Endometrial microvascular endothelial cells (primary cell): ENCODE results near the gene FARS2. TPM values are rescaled to one million over a fixed set of nuclear protein-coding genes. Genes with fewer than 3 reads are reported as not detected.

Experiments used
- in situ Hi-C: cut with HindIII; loops from 2 replicates; pipeline ENCODE4 v1.10.0; 2017; ENCODE audit warnings: low sequenced_read_pairs, low pct_unique_long_range_greater_than_20kb; ENCODE audit errors: inconsistent ontology term
- total RNA-seq: library from RNA; depleted of rRNA; stranded (reverse); fragments of >200 nt; gene quantifications from one replicate; pipeline ENCODE4 v1.2.3, GENCODE V29; 2015; ENCODE audit errors: inconsistent ontology term

FARS2 gene
- total RNA-seq, 1 donor from 2014 or later: 18.2 TPM

DNA sequence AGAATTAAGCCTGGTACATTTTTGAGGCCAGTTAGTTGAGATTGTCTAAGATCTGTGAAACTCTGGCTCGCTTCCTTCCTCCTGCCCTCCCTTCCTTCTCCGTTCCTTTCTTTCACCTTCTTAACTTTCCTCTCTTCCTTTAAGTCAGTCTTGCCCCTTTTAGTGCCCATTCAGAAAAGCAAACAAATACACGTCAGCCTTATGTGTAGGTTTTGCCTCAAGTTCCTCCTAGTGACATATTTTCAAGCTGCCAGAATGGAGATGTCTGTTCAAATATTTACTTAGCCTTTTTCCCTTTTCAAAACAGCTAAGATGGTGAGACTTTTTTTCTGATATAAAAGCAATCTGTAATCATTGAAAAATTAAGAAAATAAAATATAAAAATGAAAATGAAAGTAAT lies 178.4 kb downstream of the FARS2 start:
- in situ Hi-C loops: no loop called here

DNA sequence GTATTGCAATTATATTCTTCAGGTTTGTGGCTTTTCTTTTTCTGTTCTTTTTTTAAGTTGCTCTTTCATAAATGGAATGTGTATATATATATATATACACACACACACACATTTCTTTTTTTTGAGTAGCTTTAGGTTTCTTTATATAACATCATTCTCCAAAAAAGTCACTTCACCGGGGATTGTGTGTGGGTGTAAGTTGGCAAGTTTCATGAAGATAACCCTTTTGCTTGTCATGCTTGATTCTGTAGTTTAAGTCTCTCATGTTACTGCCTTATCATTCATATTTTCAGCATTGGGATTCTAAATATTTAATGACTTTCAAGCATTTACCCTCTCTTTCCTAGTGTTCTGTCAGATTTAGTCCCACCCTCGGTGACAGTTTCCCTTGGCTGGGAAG lies 181.0 kb downstream of the FARS2 start:
- in situ Hi-C loops: no loop called here

DNA sequence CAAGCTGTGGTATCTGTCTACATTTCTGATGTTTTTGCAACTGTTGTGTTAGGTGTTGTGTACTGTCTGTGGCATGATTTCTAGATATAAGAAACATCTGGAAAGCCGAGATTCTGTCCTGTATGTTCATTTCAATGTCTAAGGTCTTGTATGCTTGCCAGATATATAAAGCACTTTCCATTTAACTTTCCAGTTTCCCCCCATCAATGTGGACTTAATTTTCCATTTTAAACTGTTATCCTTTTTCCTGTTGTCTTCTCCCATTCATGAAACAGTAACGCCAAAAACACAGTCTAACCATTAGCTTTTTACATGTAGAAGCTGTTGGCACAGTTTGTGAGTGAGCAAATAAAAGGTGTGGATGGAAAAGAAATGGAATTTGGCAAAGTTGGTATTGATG lies 181.6 kb downstream of the FARS2 start:
- in situ Hi-C loops: no loop called here

DNA sequence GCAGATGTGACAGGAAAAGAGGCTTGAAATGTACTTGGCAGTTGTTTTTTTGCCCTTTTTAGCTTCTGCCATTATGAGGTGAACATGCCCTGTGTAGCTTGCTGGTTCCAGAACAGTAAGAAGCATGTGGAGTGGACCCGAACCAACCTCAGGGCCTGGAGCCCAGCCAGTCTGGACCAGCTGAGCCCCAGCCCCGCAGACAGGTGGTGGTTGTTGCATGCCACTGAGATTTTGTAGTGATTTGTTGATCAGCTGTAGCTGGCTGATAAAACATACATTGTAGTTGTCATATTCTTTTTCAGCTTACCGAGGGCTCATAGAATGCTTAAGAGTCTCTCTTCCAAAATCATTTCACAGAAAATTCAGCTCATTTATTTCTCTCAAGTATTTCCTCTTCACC lies 182.2 kb downstream of the FARS2 start:
- in situ Hi-C loops: no loop called here

DNA sequence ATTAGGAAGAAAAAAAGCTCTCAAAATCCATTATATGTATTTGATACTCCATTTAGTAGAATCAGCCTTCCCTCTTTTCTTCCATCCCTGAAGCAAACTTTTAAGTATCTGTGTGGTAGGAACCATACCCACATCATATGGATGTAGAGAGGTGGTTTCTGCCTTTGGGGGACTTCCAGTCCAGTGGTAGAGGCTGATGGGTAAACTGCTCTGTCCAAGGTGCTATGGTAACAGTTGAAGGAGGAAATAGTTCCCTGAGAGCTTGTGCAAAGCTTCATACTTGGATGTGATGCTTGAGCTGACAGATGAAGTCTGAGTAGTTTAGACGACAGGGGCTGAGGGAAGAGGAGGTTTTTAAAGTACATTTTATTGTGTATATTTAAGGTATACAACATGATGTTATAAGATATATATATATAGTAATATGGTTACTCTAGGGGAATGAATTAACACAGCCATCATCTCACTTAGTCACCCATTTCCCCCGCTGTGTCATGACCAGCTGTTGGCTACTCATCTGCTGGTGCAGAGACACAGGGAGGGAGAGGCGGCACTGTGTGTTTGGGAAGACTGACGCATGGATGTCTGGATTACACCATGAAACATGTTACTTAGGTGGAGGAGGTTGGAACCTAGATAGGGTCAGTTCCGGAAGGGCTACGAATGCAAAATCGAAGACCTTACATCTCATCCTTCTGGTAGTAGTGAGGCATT lies 185.2 kb downstream of the FARS2 start:
- in situ Hi-C loops: no loop called here

DNA sequence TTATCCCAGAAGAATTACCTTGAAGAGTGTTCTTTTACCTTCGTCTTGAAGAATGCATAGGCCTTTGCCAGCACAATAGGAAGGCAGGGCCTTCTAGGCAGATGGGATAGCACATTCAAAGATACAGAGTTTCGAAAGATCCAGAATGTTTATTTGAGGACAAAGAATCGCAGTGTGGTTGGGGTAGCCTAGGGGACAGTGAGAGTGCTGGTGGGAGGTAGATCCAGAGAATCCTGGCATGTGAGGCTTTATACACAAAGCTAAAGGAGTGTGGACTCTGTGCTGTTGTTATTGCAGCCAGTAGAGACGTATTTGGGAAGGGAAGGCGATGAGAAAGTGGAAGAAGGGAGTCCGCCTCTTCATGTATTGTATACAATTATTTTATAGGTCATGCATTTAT lies 186.6 kb downstream of the FARS2 start:
- in situ Hi-C loops: no loop called here

DNA sequence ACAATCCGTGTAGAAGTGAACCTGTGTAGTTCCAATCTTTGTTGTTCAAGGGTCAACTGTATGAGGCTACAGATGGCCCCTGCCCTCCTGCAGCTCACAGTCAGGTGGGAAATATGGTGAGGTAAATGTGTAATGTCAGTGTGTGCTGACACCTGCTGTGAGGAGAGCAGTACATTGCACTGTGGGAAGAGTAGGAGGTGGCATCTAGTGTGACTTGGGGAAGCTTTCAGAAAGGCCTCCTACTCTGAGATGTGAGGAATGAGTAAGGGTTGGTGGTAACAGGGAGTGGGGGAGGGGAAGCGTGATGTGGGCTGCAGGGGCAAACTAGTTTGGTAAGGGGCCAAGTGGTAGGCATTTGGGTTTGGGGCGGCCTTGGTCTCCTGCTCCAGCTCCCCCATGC lies 188.8 kb downstream of the FARS2 start:
- in situ Hi-C loops: no loop called here

DNA sequence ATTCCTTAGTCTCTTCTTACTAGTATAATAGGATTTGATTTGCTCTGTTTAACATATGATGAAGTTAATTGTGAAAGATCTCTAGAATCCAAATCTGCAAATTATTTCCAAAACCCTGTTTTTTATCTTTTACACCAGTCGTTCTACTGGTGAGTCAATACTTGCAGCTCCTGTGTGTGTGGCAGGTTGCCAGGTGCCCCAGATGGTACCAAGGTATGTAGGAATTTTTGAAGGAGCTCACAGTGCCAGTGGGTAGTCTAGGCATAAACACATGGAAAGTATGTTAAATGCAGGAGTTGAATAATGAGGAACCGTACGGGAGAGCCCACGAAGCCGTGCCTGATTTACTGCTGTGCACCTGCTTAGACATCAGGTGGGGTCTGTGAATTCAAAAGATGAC lies 192.2 kb downstream of the FARS2 start:
- in situ Hi-C loops: no loop called here

DNA sequence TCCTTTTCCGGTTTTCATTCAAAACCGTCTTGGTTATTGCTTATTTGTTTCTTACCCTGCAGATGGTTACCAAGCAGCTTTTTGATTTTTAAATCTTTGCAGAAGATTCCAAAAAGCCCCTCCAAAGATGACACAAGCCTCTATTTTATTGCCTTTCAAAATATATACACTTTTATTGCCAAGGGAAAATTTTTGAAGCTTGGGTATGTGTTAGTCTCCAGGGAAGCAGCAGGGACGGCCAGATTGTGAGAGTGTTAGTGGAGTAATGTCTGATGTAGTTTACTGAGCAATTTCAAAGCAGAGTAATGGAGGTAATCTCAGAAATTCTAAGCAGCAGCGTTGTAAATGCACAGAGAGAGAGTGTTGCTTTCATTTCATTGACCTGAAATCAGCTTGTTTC lies 193.8 kb downstream of the FARS2 start:
- in situ Hi-C loops: no loop called here

DNA sequence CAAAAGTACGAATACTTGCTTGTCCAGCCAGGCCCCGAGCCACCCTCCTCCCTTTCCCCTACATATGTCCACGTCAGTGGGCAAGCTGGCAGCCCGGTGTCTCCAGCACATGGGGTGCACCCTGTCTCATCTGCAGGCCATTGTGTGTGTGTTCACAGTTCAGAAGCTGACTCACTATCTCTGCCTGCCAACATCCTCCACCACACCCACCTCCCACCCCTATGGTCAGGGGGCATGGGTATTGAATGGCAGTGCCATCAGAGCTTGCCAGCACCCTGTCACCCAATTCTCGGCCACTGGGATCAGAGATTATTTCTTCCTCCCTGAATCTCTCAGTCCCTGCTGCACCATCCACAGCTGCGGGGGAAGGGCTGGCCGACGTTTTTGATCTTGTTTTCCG lies 195.7 kb downstream of the FARS2 start:
- in situ Hi-C loops: no loop called here

DNA sequence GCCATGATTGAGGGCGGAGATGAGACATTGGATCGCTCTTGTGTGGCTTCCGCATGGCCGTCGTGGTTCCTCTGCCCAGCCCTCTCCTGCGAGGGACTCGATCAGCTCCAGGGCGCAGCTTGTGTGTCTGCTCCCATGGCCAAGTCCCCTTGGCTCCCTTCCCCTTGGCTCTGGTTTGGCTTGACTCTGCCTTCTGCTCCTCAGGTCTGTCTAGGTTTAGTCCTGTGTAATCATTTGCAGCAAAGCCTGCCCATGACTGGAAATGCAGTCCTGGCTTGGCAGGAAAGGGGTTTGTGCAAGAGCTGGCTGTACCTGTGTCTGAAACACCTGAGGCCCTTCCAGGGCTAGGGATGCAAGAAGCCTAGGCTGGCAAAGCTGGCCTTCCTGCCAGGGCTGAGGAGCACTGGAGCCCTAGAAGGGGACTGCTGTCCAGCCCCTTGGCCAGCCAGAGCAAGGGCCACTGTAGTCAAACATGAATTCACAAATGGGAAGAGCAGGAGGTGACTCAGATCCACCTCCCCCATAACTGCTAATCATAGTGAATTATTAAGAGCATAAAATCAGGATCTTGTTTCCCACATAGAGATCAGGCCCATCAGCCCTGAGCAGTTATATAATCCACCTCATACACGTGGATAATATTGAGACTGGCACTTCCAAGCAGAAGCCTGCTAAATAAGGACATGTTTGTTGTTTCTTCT lies 196.8 kb downstream of the FARS2 start:
- in situ Hi-C loops: no loop called here

DNA sequence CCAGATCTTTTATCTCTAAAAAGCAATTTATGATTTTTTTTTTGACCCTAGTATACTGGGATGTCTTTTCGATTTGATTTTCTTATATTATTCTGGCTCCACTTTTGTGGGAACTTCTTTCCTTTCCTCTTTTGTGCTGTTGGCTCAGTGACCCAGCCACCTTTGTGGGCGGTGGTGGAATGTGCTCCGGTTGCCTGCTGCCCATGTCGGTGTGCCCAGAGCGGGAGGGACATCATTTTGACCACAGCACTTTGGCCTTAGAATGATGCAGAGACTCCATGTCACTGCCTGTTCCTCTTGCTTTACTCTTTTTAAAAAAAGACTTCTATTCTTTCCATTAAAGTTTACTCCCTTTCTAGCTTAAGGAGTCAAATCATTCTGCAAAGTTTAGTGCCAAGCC lies 198.0 kb downstream of the FARS2 start:
- in situ Hi-C loops: no loop called here

DNA sequence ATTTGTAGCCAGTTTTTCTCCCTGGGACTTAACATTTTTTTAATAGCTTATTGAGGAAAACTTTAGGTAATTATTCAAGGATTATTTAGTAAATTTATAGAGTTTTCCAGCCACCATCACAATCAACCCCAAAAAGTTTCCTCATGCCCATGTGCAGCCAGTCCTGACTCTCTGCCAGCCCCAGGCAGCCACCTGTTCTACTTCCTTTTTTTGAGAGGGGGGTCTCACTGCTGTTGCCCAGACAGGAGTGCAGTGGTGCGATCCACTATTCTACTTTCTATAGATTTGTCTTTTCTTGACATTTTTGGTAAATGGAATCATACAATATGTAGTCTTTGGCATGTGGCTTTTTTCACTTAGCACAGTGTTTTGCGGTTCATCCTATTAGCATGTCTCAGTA lies 200.1 kb downstream of the FARS2 start:
- in situ Hi-C loops: no loop called here

DNA sequence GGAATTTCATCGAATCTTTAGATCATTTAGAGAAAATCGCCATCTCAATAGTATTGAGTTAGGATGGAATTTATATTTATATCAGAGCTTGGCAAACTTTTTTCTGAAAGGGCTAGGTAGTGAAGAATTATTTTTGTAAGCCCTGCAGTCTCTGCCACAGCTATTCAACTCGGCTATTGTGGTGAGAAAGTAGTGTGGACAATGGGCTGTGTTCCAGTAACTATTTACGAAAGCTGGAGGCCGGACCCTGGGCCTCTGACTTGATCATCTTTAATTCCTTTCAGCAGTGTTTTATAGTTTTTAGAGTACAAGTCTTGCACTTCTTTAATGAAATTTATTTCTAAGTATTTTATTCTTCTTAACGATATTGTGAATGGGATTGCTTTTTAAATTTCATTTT lies 201.5 kb downstream of the FARS2 start:
- in situ Hi-C loops: no loop called here

DNA sequence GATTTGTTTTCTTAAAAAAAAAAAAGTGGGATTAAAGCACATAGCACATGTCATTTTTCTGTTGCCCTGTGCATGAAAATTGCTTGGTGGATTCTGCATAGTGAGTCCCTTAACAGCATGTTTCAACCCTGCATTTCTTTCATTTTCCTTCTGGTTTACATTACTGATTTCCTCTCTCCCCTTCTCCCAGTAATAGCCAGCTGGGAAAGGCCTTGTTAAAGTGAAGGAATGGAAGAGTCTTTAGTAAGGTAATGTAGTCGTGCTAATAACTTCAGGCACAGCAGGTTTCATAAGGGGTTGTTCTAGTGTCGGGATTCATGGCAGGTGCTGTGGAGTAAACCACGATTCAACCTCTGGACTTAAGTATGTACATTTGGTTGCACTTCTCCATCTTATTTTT lies 202.4 kb downstream of the FARS2 start:
- in situ Hi-C loops: no loop called here

DNA sequence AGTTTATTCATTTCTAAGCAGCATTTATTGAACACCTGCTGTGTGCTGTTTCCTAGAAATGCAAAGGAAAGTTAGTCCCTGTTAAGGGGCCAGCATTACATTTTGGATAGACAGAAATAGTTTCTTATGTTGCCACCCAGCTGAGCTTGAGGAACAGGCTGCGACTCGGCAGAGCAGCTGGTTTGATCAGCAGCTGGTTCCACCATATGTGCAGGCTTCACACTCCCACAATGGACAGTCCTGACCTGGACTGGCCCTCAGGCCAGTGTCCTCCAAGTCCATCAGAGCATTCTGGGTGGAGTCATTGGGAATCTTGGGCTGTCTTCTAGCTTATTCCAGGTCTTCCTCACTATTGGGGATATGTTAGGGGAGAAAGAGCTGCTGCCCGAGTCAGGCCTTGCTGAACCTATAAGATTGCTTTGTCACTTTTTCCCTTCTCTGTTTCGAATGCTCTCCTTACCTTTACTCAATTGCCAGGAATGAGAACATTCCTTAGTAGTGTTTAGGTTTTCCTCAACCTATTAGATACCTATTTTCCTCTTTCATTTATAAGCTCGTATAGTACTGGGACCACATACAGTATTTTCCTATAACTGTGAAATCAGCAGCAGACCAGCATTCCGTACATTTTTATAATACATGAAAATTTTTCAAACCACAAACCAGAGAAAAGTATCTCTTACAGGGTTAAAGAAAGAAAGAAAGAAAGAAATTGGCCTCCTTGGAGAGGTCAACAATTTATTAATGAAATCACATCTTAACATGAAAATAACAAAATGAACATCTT lies 203.0 kb downstream of the FARS2 start:
- in situ Hi-C loops: no loop called here

DNA sequence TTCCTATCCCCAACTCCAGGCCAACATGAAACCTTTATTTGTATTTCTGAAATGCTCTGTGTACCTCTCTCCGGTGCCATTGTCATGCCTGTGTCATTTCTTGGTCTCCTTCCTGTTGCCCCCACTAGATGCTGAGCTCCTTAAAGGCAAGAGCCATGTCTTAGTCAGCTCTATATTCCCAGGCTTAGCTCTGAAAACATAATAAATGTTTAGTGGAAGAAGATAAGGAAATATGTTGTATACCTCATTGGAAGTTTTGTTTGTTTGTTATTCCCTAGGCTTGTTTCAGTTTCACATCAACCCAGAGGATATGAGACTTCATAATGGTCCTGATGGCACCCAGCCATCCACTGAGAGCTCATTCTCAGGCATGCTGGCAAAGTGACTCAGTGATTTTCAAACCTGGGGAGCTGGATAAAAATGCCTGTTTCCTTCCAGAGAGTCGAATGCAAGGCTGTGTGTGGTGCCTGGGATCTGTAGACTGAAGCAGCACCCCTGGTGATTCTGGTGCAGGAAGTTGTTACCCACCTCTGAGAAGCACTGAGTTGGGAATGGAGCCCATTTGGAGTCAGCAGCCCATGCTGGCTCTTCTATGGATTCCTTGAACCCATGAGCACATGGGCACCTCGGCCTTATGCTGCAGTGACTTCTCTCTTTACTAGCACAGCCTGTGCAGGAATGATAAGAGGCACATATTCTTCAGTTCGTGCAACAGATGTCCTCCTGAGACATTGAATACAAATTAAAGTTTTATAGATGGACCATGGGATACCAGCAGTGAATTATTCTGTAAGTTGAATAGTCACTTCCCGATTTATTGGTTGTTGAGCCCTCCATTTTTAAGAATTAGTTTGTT lies 205.2 kb downstream of the FARS2 start:
- in situ Hi-C loops: no loop called here

DNA sequence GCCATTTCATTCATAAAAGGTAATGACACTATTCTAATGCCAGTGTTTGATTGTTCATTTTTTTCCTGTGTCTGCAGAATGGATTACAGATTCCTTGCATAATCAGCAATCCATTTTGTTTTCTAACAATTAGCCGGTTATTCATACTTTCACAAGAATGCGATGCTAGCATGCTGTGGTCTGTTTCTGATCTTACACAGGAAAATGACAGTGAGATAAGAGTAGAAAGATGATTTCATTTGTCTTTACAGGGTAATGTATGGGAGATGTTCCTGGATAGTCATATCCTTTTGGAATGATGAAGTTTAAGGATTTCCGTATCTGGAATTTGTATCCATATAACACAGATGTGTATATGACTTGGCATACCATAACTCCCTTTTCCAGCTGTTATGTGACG lies 207.3 kb downstream of the FARS2 start:
- in situ Hi-C loops: no loop called here
